BE2C (cell line): ENCODE results near the gene PPP2R5C.
A peak's percentile ranks its signal among the peaks of the same experiment; 100 is the strongest.
"Not testable (repeated sequence)": the region's sequence is repeated elsewhere in the genome, so short reads cannot be mapped to it uniquely, and the experiment has no call there.

Experiments used
- DNase-seq: peaks from one replicate; pipeline ENCODE4 v3.0.0-alpha.2; 2020
- H3K27me3 ChIP-seq: fragments of 250-450 bp; sonication (Bioruptor Pico); 2 replicates; pipeline ENCODE4 v1.5.1; 2020; ENCODE audit warnings: mild to moderate bottlenecking
- H3K36me3 ChIP-seq: fragments of 250-450 bp; sonication (Bioruptor Pico); 2 replicates; pipeline ENCODE4 v1.5.1; 2020; ENCODE audit warnings: mild to moderate bottlenecking
- H3K4me1 ChIP-seq: fragments of 250-450 bp; sonication (Bioruptor Pico); 2 replicates; pipeline ENCODE4 v1.5.1; 2020
- H3K4me3 ChIP-seq: 2 replicates; pipeline ENCODE4 v1.5.1; 2011; ENCODE audit warnings: low read depth, low read length
- H3K9me3 ChIP-seq: fragments of 250-450 bp; sonication (Bioruptor Pico); 2 replicates; pipeline ENCODE4 v1.5.1; 2020
- CTCF ChIP-seq: IDR thresholded peaks from 2 replicates; pipeline ENCODE4 v1.5.1; 2012; ENCODE audit warnings: mild to moderate bottlenecking, low read depth, low read length

PPP2R5C gene

GRCh38 chr14:101968186-101968585, 206.7 kb downstream of the PPP2R5C start:
- no peak for DNase-seq
- peaks cover 30% of the 10 kb centered on the region for H3K36me3 ChIP-seq
- no peaks in the 10 kb centered on the region for H3K9me3 ChIP-seq
- H3K27me3 ChIP-seq = no peaks in the 10 kb centered on the region
- H3K4me1 ChIP-seq = peaks cover 13% of the 10 kb centered on the region
- TF ChIP-seq CTCF = no peak
- no peak overlapping the region for H3K4me3 ChIP-seq

GRCh38 chr14:101969481-101969880, 208.0 kb downstream of the PPP2R5C start:
- Histone ChIP-seq H3K4me3 (no peak overlapping the region), H3K9me3 (no peaks in the 10 kb centered on the region), H3K36me3 (peaks cover 33% of the 10 kb centered on the region), H3K27me3 (no peaks in the 10 kb centered on the region), H3K4me1 (peaks cover 7% of the 10 kb centered on the region)
- no peak for DNase-seq
- no peak for TF ChIP-seq CTCF

- Histone ChIP-seq H3K36me3 (peaks cover 45% of the 10 kb centered on the region), H3K9me3 (no peaks in the 10 kb centered on the region), H3K27me3 (no peaks in the 10 kb centered on the region), H3K4me3 (no peak overlapping the region), H3K4me1 (peaks cover 7% of the 10 kb centered on the region)
- no peak for TF ChIP-seq CTCF
- DNase-seq = no peak
Measured at GRCh38 chr14:101970830-101971400, 209.4 kb downstream of the PPP2R5C start.

- H3K4me3 ChIP-seq = not testable (repeated sequence)
Measured at GRCh38 chr14:101971458-101971857, 209.9 kb downstream of the PPP2R5C start.

GRCh38 chr14:101972126-101972866, 210.8 kb downstream of the PPP2R5C start:
- Histone ChIP-seq H3K36me3 (peaks cover 58% of the 10 kb centered on the region), H3K27me3 (no peaks in the 10 kb centered on the region), H3K9me3 (no peaks in the 10 kb centered on the region), H3K4me3 (no peak overlapping the region), H3K4me1 (peaks cover 7% of the 10 kb centered on the region)
- DNase-seq = peak; percentile 78
- TF ChIP-seq CTCF = no peak

More at GRCh38 chr14:101971458-101971857, 209.9 kb downstream of the PPP2R5C start:
- not testable (repeated sequence) for H3K4me1 ChIP-seq, DNase-seq, H3K9me3 ChIP-seq, H3K27me3 ChIP-seq
- peaks cover 49% of the 10 kb centered on the region for H3K36me3 ChIP-seq

GRCh38 chr14:101973356-101973755, 211.8 kb downstream of the PPP2R5C start:
- H3K27me3 ChIP-seq = no peaks in the 10 kb centered on the region
- DNase-seq = no peak
- peaks cover 58% of the 10 kb centered on the region for H3K36me3 ChIP-seq
- H3K9me3 ChIP-seq = no peaks in the 10 kb centered on the region
- peaks cover 7% of the 10 kb centered on the region for H3K4me1 ChIP-seq
- no peak for TF ChIP-seq CTCF
- H3K4me3 ChIP-seq = no peak overlapping the region
